ENCODE measurements around the gene CPPED1.

DNA sequence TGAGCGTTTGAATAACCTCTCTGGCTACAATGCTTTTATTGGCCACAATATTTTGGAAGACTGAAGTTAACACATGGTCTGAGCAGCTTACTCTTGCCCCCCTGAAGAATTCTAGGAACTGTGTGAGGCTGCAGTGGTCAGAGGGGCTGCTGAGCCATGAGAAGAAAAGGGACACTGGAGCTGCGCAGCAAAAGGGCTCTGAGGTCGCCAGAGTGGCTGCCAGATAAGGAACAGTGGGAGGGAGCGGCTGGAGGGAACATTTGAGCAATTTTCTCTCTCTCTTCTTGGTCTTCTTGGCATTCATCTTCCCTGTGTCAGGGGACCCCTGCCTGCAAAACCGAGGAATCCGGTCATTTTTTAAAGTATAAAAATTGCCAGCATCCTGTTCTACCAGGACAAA is 66.1 kb downstream of the CPPED1 start:
- TF ChIP-seq POLR2A (IDR thresholded peaks at IDR 0.05; ENCODE audit: extremely low read depth, insufficient read length), result no peak
- TF ChIP-seq, protein P1, sequence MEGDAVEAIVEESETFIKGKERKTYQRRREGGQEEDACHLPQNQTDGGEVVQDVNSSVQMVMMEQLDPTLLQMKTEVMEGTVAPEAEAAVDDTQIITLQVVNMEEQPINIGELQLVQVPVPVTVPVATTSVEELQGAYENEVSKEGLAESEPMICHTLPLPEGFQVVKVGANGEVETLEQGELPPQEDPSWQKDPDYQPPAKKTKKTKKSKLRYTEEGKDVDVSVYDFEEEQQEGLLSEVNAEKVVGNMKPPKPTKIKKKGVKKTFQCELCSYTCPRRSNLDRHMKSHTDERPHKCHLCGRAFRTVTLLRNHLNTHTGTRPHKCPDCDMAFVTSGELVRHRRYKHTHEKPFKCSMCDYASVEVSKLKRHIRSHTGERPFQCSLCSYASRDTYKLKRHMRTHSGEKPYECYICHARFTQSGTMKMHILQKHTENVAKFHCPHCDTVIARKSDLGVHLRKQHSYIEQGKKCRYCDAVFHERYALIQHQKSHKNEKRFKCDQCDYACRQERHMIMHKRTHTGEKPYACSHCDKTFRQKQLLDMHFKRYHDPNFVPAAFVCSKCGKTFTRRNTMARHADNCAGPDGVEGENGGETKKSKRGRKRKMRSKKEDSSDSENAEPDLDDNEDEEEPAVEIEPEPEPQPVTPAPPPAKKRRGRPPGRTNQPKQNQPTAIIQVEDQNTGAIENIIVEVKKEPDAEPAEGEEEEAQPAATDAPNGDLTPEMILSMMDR (IDR thresholded peaks at IDR 0.05; ENCODE audit: low read depth, low read length), result no peak
